Esophagus muscularis mucosa (tissue), 3 donors: ENCODE measurements around the gene TMUB1.

Experiments
- EP300 ChIP-seq: sonication (generic); formaldehyde crosslinking; IDR thresholded peaks from one replicate; pipeline ENCODE4 v1.6.1; 2017; ENCODE audit warnings: antibody characterized with exemption
- TF ChIP-seq, protein P1 (sequence below), 3 experiments: fragments of 200-600 bp in 2 of 3; fragments of 450-650 bp in 1 of 3; sonication (generic) in 2 of 3; IDR thresholded peaks; one replicate each; pipeline ENCODE4 v1.5.1; 2017 to 2019; ENCODE audit warnings: antibody characterized with exemption in 3 of 3, mild to moderate bottlenecking in 2 of 3, moderate library complexity in 1 of 3

DNA sequence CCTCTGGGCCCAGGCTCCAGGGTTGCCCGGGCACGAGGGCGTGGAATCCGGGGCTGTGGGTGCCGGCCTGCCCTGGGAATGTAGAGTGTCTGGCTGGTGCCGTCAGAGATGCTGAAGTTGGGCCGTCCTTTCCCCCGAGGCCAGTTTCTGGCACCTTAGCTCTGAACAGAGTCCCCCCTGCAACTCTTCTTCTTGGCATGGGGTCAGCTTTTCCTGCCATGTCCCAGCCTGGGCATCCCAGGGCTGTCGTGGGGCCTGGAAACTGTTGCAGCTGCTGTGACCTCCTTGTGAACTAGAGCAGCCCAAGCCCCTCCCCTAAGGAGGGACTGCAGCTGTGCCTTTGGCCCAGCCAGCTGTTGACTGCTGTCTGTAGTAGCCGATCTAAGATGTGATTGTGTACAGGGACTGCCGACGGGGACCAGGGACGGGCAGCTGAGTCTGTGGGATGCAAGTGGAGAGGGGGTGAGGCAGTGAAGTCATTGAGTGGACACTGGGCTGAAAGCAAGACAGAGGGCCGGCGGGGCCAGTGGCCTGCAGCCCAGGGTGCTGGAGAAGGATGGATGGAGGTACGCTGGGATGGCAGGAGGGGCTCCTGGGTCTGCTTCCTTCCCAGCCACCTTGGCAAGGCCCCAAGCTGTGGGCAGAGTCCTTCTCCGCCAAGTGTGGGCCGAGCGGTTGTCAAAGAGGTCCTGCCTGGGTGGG is 48.5 kb upstream of the TMUB1 start:
- TF ChIP-seq, protein P1, sequence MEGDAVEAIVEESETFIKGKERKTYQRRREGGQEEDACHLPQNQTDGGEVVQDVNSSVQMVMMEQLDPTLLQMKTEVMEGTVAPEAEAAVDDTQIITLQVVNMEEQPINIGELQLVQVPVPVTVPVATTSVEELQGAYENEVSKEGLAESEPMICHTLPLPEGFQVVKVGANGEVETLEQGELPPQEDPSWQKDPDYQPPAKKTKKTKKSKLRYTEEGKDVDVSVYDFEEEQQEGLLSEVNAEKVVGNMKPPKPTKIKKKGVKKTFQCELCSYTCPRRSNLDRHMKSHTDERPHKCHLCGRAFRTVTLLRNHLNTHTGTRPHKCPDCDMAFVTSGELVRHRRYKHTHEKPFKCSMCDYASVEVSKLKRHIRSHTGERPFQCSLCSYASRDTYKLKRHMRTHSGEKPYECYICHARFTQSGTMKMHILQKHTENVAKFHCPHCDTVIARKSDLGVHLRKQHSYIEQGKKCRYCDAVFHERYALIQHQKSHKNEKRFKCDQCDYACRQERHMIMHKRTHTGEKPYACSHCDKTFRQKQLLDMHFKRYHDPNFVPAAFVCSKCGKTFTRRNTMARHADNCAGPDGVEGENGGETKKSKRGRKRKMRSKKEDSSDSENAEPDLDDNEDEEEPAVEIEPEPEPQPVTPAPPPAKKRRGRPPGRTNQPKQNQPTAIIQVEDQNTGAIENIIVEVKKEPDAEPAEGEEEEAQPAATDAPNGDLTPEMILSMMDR (IDR thresholded peaks at IDR 0.05): no peak
- TF ChIP-seq EP300: no peak
